Uterus (tissue), 4 donors: ENCODE measurements around the gene RRP36. TPM values are rescaled to one million over a fixed set of nuclear protein-coding genes. Genes with fewer than 3 reads are reported as not detected.

Experiments
- DNase-seq, 2 donors: peaks; one replicate each; pipeline ENCODE4 v3.0.0-alpha.2; 2019 to 2020
- H3K27ac ChIP-seq, 2 donors: fragments of 200-600 bp; sonication (generic); 1 replicate in 1 of 2; 2 replicates in 1 of 2; pipeline ENCODE4 v1.5.1; 2016 to 2018
- H3K27me3 ChIP-seq, 2 donors: fragments of 200-600 bp; sonication (generic); one replicate each; pipeline ENCODE4 v1.5.1; 2018 to 2019; ENCODE audit warnings: control low read depth in 1 of 2
- H3K36me3 ChIP-seq, 2 donors: fragments of 200-600 bp; sonication (generic); one replicate each; pipeline ENCODE4 v1.5.1; 2019; ENCODE audit warnings: control low read depth in 1 of 2
- H3K4me1 ChIP-seq, 2 donors: fragments of 200-600 bp; sonication (generic); one replicate each; pipeline ENCODE4 v1.5.1; 2018 to 2019; ENCODE audit warnings: control low read depth in 1 of 2
- H3K4me3 ChIP-seq, 2 donors: fragments of 200-600 bp; sonication (generic); 1 replicate in 1 of 2; 2 replicates in 1 of 2; pipeline ENCODE4 v1.5.1; 2018 to 2019; ENCODE audit warnings: mild to moderate bottlenecking in 1 of 2
- H3K9me3 ChIP-seq, 2 donors: fragments of 200-600 bp; sonication (generic); one replicate each; pipeline ENCODE4 v1.5.1; 2019; ENCODE audit warnings: control low read depth in 1 of 2
- CTCF ChIP-seq, 4 experiments: fragments of 200-600 bp in 2 of 4; fragments of 450-650 bp in 2 of 4; sonication (generic) in 2 of 4; IDR thresholded peaks; one replicate each; pipeline ENCODE4 v1.5.1; 2016 to 2019; ENCODE audit warnings: antibody characterized with exemption in 4 of 4, mild to moderate bottlenecking in 2 of 4, moderate library complexity in 1 of 4
- POLR2A ChIP-seq, 2 donors: fragments of 450-650 bp; IDR thresholded peaks; one replicate each; pipeline ENCODE4 v1.6.1; 2016; ENCODE audit warnings: antibody characterized with exemption in 2 of 2, mild to moderate bottlenecking in 1 of 2, moderate library complexity in 1 of 2
- intact Hi-C: fragments of 100-400 bp; cut with DNase I; formaldehyde crosslinking; loops from one replicate; pipeline ENCODE4 v1.15.1; 2023; ENCODE audit warnings: low total_unique reads
- total RNA-seq, 4 donors: library from RNA; depleted of rRNA in 3 of 4; stranded (reverse); fragments of >200 nt in 3 of 4; gene quantifications; one replicate each; pipeline versions ENCODE4 v1.1.0 to v1.2.4, GENCODE V29; 2014 to 2023
- donor health status: DM: yes; HTN: yes; CAD: no.

RRP36 gene
- total RNA-seq, 4 donors from 2014 or later, result 30.5 to 57.2 (median 45.9) TPM

- intact Hi-C loops, result no loop called here
- TF ChIP-seq POLR2A (IDR thresholded peaks at IDR 0.05) (no peak), CTCF (IDR thresholded peaks at IDR 0.05) (no peak)
- Histone ChIP-seq H3K9me3 (no peaks in the 10 kb centered on the region), H3K4me1 (peaks cover 0 to 8% of the 10 kb centered on the region in 2 donors), H3K36me3 (no peaks in the 10 kb centered on the region), H3K27ac (peak overlapping the region; percentile 75 to 85), H3K27me3 (no peaks in the 10 kb centered on the region), H3K4me3 (peak overlapping the region; percentile 64 to 99)
- no peak for DNase-seq
Measured at GRCh38 chr6:43013097-43013842, 8.2 kb upstream of the RRP36 start.

- H3K27ac ChIP-seq, result peak within 1 kb of the TSS; percentile 85 to 89
- H3K4me1 ChIP-seq, result peaks cover 0 to 8% of the 10 kb centered on the region in 2 donors
- TF ChIP-seq CTCF (IDR thresholded peaks at IDR 0.05), result peak in 2 of 4 experiments; percentile 11 to 37
- peak; percentile 57 to 60 for TF ChIP-seq POLR2A (IDR thresholded peaks at IDR 0.05)
- DNase-seq, result peak; percentile 99 to 100
- H3K27me3 ChIP-seq, result no peaks in the 10 kb centered on the region
- no peaks in the 10 kb centered on the region for H3K36me3 ChIP-seq
- no peaks in the 10 kb centered on the region for H3K9me3 ChIP-seq
- H3K4me3 ChIP-seq, result peak within 1 kb of the TSS; percentile 68 to 99
- intact Hi-C loops, result no loop called here
Measured at GRCh38 chr6:43013843-43014433, 7.5 kb upstream of the RRP36 start, which contains the start of the genes KLHDC3 and MEA1. KLHDC3 (plus strand) TSS chr6:43014249; CDS start chr6:43017193, 2,944 bp downstream. MEA1 (minus strand) TSS chr6:43013946; CDS start chr6:43013813, 133 bp downstream.

GRCh38 chr6:43014434-43014909 lies 7.0 kb upstream of the RRP36 start:
- DNase-seq, result no peak
- H3K27ac ChIP-seq, result peak overlapping the region; percentile 82 to 89
- peaks cover 0 to 8% of the 10 kb centered on the region in 2 donors for H3K4me1 ChIP-seq
- H3K9me3 ChIP-seq, result no peaks in the 10 kb centered on the region
- no peaks in the 10 kb centered on the region for H3K36me3 ChIP-seq
- TF ChIP-seq POLR2A (IDR thresholded peaks at IDR 0.05) (no peak), CTCF (IDR thresholded peaks at IDR 0.05) (no peak)
- H3K27me3 ChIP-seq, result no peaks in the 10 kb centered on the region
- H3K4me3 ChIP-seq, result peak overlapping the region; percentile 68 to 99
- intact Hi-C loops, result no loop called here

GRCh38 chr6:43016176-43016942 lies 5.1 kb upstream of the RRP36 start:
- H3K27me3 ChIP-seq, result no peaks in the 10 kb centered on the region
- no peak for DNase-seq
- no peak overlapping the region for H3K4me3 ChIP-seq
- intact Hi-C loops, result no loop called here
- peaks cover 0 to 15% of the 10 kb centered on the region in 2 donors for H3K4me1 ChIP-seq
- peak overlapping the region; percentile 1 to 9 for H3K27ac ChIP-seq
- no peaks in the 10 kb centered on the region for H3K36me3 ChIP-seq
- no peaks in the 10 kb centered on the region for H3K9me3 ChIP-seq
- no peak for TF ChIP-seq CTCF (IDR thresholded peaks at IDR 0.05)
- TF ChIP-seq POLR2A (IDR thresholded peaks at IDR 0.05), result no peak
